GM12874 (cell line): ENCODE measurements around the gene BMPR1B.

Experiments used
- TF ChIP-seq, protein P1 (sequence below): IDR thresholded peaks from 2 replicates; pipeline ENCODE4 v1.5.1; 2011; ENCODE audit warnings: low read depth, mild to moderate bottlenecking, control low read depth, low read length, moderate library complexity; ENCODE audit not compliant: insufficient read depth

The BMPR1B gene

DNA sequence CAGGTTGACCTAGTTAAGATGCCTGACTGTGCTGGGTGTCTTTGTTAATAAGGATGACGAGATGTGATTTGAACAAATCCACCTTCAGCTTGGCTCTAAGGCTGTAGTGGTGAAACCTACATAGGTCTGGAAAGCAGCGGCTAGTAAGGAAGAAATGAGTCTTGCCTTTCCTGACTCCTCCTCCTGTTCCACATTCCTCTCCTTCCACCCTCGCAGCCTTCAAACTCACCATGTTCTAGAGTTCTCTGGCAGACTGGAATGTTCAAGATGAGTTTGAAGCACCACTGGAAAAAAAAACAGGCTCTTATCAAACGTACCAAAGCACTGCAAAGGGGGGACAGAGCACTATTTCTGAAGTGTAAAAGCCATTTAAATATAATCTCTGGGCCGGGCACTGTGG, 395.4 kb downstream of the BMPR1B start:
- TF ChIP-seq, protein P1, sequence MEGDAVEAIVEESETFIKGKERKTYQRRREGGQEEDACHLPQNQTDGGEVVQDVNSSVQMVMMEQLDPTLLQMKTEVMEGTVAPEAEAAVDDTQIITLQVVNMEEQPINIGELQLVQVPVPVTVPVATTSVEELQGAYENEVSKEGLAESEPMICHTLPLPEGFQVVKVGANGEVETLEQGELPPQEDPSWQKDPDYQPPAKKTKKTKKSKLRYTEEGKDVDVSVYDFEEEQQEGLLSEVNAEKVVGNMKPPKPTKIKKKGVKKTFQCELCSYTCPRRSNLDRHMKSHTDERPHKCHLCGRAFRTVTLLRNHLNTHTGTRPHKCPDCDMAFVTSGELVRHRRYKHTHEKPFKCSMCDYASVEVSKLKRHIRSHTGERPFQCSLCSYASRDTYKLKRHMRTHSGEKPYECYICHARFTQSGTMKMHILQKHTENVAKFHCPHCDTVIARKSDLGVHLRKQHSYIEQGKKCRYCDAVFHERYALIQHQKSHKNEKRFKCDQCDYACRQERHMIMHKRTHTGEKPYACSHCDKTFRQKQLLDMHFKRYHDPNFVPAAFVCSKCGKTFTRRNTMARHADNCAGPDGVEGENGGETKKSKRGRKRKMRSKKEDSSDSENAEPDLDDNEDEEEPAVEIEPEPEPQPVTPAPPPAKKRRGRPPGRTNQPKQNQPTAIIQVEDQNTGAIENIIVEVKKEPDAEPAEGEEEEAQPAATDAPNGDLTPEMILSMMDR = no peak

DNA sequence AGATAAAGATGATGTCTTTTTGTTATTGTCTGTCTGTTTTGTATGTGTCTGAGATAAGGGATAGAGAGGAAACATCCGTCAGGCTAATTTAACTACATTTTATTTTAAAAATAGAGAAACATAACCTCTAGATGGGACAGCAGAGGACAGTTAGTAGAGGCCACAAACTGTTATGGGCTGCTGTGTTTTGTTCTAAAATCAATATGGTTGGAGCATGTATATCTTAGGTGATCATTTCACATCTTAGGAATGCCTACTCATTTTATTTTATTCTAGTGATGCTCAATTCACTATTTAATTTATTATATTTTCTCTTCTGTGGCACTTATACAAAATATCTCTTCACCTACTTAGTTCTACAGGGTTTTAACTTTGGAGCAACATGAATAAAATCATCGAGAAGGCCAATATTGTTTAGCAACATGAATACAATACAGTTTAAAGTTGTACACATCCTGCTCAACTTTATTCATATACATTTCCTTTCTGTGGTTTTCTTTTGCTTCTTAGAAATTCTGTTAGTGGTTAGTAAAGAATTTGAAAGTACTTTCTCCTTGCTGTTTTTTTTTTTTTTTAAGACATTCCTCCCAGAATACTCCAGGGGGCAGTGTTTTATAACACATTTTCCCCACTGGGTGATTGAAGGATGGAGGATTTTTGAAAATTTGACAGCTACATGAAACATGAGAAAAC, 398.1 kb downstream of the BMPR1B start:
- TF ChIP-seq, protein P1 = peak; percentile 36

DNA sequence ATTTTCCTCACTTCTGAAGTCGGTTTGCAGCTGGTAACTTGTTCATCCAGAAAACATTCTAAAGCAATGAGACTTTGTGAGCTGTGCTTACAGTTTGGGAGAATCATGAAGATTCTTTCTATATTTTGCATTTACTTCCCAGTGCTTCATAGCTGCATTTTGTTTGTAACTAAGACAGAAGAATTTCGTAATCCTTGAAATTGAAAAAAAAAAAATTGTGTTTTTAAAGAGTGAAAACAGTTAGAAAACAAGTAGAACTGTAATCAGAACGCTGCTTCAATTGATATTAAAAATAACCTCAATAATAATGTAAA, 398.7 kb downstream of the BMPR1B start:
- TF ChIP-seq, protein P1 = no peak

DNA sequence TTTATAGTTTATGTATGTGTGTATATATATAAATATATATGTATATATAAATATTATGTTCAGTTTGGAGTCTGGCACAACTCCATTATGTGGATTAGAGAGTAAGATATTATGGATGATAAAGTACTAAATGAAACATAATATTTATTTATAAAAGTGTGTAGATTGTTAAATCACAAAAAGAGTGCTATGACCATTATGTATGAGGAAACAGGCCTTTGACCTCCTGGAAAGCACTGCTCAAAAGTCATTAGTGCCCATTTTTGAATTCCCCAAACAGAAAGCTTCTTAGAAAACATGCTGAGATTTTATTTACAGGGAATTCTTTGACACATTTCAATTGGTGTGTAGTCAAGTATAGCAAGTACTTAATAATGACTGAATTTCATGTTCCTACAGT, 399.8 kb downstream of the BMPR1B start:
- TF ChIP-seq, protein P1 = no peak

DNA sequence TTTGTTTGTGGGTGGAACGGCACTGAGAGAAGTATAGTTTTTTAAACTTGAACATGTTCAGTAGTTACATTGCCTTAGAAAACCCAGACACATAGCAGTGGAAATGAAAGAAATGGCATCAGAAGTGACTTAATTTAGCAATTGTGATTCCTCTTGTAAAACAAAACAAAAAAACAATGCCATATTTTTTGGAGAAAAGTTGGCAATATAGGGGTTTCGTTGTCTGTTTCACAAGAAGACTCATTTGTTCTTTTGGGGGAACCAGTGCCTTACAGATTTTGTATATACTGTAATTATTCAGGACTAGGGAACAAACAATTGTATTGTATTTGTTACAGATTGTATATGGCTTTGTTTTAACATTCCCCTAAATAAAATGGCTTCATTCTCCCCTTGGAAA, 400.3 kb downstream of the BMPR1B start:
- TF ChIP-seq, protein P1 = no peak

DNA sequence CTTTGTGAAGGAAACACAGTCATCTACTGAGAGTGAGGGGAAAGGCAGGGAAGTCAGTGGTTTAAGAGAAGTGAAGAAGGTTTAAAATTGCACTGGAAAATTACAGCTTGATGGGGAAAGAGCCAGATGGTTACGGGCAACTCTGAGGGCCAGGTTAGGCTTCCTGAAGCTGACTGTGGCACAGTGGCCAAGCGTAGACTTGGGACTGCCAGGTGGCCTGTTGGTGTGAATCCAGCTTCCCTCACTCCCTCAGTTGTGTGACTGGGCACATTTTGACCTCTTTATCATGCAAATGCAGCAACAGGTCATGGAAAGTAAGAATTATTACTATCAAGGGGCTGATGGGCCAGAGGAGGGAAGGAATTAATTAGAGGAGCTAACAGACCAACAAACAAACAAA, 400.9 kb downstream of the BMPR1B start:
- TF ChIP-seq, protein P1 = no peak

GRCh38 chr4:95159384-95159783, 401.6 kb downstream of the BMPR1B start:
- TF ChIP-seq, protein P1 = no peak
